HEK293T (cell line): Measurements from ENCODE around the gene PIK3R5.

Source experiments
- CTBP1 ChIP-seq: fragments of 450-650 bp; IDR thresholded peaks from 2 replicates; pipeline ENCODE4 v1.6.1; 2016; ENCODE audit warnings: borderline replicate concordance
- FOXM1 ChIP-seq: fragments of 450-650 bp; IDR thresholded peaks from 2 replicates; pipeline ENCODE4 v1.6.1; 2017; ENCODE audit warnings: mild to moderate bottlenecking, borderline replicate concordance
- HDGF ChIP-seq: fragments of 450-650 bp; IDR thresholded peaks from 2 replicates; pipeline ENCODE4 v1.6.1; 2017; ENCODE audit warnings: antibody characterized with exemption, borderline replicate concordance
- SUZ12 ChIP-seq: fragments of 450-650 bp; IDR thresholded peaks from 2 replicates; pipeline ENCODE4 v1.6.1; 2016; ENCODE audit warnings: mild to moderate bottlenecking

DNA sequence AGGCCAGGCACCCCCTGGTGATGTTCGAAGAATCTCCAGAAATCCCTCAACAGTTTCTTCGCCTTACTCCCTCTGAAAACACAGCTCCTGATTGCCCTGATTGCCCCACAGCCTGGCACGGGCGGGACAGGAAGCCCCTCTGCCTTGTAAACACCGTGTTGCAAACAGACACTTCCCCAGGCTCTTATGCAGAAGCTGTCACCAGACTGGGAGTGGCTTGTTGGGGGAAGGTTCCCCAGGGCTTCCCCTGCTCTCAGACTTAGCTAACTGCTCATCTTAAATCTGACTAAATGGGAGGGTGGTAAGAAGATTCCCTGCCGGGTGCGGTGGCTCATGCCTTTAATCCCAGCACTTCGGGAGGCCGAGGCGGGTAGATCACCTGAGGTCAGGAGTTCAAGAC, 11.2 kb downstream of the PIK3R5 start:
- TF ChIP-seq SUZ12 = no peak
- TF ChIP-seq CTBP1 = no peak
- TF ChIP-seq FOXM1 = no peak
- no peak for TF ChIP-seq HDGF
